ENCODE data around the gene WDR33.

The WDR33 gene

DNA sequence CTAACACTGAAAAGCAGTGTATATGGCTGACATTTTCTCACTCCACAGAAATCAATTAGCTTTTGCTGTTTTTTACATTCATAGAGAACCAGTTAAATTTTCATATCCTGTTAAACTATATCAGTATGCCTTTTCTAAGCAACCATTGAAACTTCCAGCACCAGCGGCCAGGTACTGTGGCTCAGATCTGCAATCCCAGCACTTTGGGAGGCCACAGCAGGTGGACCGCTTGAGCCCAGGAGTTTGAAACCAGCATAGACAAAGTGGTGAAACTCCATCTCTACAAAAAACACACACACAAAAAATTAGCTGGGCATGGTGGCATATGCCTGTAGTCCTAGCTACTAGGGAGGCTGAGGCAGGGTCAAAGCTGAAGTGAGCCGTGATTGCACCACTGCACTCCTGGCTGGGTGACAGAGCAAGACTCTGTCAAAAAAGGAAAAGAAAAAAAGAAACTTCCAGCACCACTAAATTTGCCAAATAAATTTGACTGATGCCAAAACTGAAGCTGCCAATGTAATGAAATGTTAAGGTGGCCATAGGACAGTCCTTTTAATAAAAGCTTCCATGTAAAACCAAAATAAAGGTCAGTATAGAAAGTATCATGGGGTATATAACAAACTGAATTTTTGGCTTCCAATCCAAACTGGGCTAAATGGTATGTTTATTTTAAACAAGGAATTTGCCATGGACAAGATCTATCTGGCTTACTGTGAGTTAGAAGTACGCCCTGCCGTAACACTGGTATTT, 106.2 kb downstream of the WDR33 start:
- no peak for TF ChIP-seq CTCF (IDR thresholded peaks at IDR 0.05; ENCODE audit: low read depth, low read length)
- DNase-seq (ENCODE audit: extremely low read depth, low read depth) = no peak

- no peak for TF ChIP-seq CTCF (IDR thresholded peaks at IDR 0.05; ENCODE audit: low read depth, low read length)
- DNase-seq (ENCODE audit: extremely low read depth, low read depth) = no peak
Observed at GRCh38 chr2:127703282-127703681, 107.7 kb downstream of the WDR33 start.

- TF ChIP-seq CTCF (IDR thresholded peaks at IDR 0.05; ENCODE audit: low read depth, low read length) = no peak
- no peak for DNase-seq (ENCODE audit: extremely low read depth, low read depth)
Observed at GRCh38 chr2:127702395-127703009, 108.5 kb downstream of the WDR33 start.

- peak; percentile 36 for DNase-seq (ENCODE audit: extremely low read depth, low read depth)
- TF ChIP-seq CTCF (IDR thresholded peaks at IDR 0.05; ENCODE audit: low read depth, low read length) = no peak; the same call in 1 of the 2 replicates
Observed at GRCh38 chr2:127701651-127702394, 109.1 kb downstream of the WDR33 start.

DNA sequence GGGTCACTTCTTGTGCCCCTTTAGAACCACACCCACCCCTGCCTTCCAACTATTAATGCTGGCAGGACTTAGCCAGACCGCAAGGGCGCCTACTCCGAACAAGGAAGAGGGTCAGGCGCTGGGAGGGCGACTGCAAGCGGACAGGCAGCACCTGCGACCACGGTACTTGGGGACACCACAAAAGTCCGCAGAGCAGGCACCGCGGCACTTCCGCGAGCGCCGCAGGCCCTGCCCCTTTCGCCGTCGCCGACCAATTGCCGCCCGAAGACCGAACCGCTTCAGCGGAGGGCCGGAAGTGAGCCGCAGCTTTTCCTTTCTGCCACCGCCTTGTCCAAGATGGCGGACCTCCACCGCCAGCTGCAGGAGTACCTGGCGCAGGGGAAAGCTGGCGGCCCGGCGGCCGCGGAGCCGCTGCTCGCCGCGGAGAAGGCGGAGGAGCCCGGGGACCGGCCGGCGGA, 109.7 kb downstream of the WDR33 start, which contains the start of gene SFT2D3:
TSS of gene SFT2D3 (plus strand) at position 305 of the 458 bp plus-strand sequence. CDS start at position 337, 32 bp downstream.
- DNase-seq (ENCODE audit: extremely low read depth, low read depth) = peak; percentile 70

DNA sequence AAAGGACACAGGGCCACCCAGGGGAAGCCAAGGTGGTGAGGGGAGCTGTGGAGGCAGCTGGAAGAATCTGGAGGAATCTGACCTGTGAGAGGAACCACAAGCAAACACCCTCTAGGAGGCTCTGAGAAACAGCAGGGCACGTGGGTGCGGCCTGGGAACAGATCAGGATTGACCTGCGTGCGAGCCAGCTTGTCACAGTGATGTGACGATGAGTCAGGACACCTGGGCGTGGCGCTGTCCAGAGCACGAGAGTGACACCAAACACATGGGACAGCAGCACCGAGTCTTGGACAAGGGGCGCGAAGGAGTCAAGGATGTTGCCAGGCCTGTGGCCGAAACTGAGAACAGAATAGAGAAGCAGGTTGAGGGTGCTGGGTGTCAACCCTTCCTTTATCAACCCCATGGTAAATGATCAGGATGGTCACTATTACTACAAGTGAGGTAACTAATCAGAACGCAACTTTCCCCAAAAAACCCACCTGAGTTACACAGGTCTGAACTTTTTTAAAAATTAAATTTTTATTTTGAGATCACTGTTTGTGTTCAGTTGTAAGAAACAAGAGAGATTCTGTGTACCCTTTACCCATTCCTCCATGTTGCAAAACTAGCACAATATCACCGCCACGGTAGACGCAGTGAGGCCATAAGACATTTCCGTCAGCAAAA, 110.3 kb downstream of the WDR33 start:
- no peak for DNase-seq (ENCODE audit: extremely low read depth, low read depth)
- no peak for TF ChIP-seq CTCF (IDR thresholded peaks at IDR 0.05; ENCODE audit: low read depth, low read length)

More for the DNA sequence above, 109.7 kb downstream of the WDR33 start, which contains the start of gene SFT2D3:
- no peak for TF ChIP-seq CTCF (IDR thresholded peaks at IDR 0.05; ENCODE audit: low read depth, low read length)

Measured in AG09319 (cell line).